ENCODE results near the gene ODAM. TPM values are rescaled to one million over a fixed set of nuclear protein-coding genes. Genes with fewer than 3 reads are reported as not detected.

The ODAM gene
- total RNA-seq, 1 experiment from 2014 or later, result 0.70 TPM

GRCh38 chr4:70153937-70154336 is 41.6 kb upstream of the ODAM start, which contains the start of gene PRR27:
TSS of gene PRR27 (plus strand) at chr4:70154237. CDS start at chr4:70154376, 139 bp downstream.
- POLR2A ChIA-PET (ENCODE audit: unreplicated experiment), result no interaction called here

GRCh38 chr4:70158576-70158975 is 36.9 kb upstream of the ODAM start:
- no peak for TF ChIP-seq CTCF (conservative IDR thresholded peaks at IDR 0.05)
- TF ChIP-seq EZH2 (IDR thresholded peaks at IDR 0.05; ENCODE audit: low read depth), result no peak
- no peaks in the 10 kb centered on the region for H3F3A ChIP-seq (ENCODE audit: insufficient read depth, low read depth)
- H3K27me3 ChIP-seq (ENCODE audit: insufficient read depth, low read depth), result no peaks in the 10 kb centered on the region
- no peak overlapping the region for H3K4me2 ChIP-seq
- H3K4me3 ChIP-seq, result no peak overlapping the region
- H3K9me2 ChIP-seq (ENCODE audit: insufficient read depth), result no peaks in the 10 kb centered on the region
- POLR2A ChIA-PET (ENCODE audit: unreplicated experiment), result no interaction called here
- no TSS peak for BruUV-seq (replicated peaks)
- no peaks in the 10 kb centered on the region for H3K4me1 ChIP-seq (replicated peaks; ENCODE audit: insufficient read depth)
- no peaks in the 10 kb centered on the region for H3K36me3 ChIP-seq (ENCODE audit: low read depth)
- intact Hi-C loops (cut with micrococcal nuclease; ENCODE audit: unreplicated experiment), result no loop called here
- CTCF ChIA-PET, result no interaction called here
- DNase-seq, result no peak
- no peaks in the 10 kb centered on the region for H3K9me3 ChIP-seq (ENCODE audit: insufficient read depth, low read depth)
- no peak overlapping the region for H2AFZ ChIP-seq
- no peaks in the 10 kb centered on the region for H3K79me2 ChIP-seq (ENCODE audit: low read depth)
- H4K20me1 ChIP-seq (ENCODE audit: insufficient read depth), result no peaks in the 10 kb centered on the region
- no peak overlapping the region for H3K27ac ChIP-seq

More at GRCh38 chr4:70153937-70154336, 41.6 kb upstream of the ODAM start, which contains the start of gene PRR27:
- Histone ChIP-seq H3K4me1 (replicated peaks; ENCODE audit: insufficient read depth) (no peaks in the 10 kb centered on the region), H3K4me3 (no peak within 1 kb of the TSS), H2AFZ (no peak within 1 kb of the TSS), H3K79me2 (ENCODE audit: low read depth) (no peaks in the 10 kb centered on the region), H4K20me1 (ENCODE audit: insufficient read depth) (no peaks in the 10 kb centered on the region), H3K4me2 (no peak within 1 kb of the TSS), H3F3A (ENCODE audit: insufficient read depth, low read depth) (no peaks in the 10 kb centered on the region), H3K36me3 (ENCODE audit: low read depth) (no peaks in the 10 kb centered on the region), H3K27me3 (ENCODE audit: insufficient read depth, low read depth) (no peaks in the 10 kb centered on the region), H3K9me3 (ENCODE audit: insufficient read depth, low read depth) (no peaks in the 10 kb centered on the region), H3K27ac (no peak within 1 kb of the TSS), H3K9me2 (ENCODE audit: insufficient read depth) (no peaks in the 10 kb centered on the region)
- TF ChIP-seq EZH2 (IDR thresholded peaks at IDR 0.05; ENCODE audit: low read depth), result no peak
- TF ChIP-seq CTCF (conservative IDR thresholded peaks at IDR 0.05), result no peak
- CTCF ChIA-PET, result no interaction called here
- intact Hi-C loops (cut with micrococcal nuclease; ENCODE audit: unreplicated experiment), result no loop called here
- BruUV-seq (replicated peaks), result no TSS peak
- DNase-seq, result no peak

- H2AFZ ChIP-seq, result no peak overlapping the region
- no peak for DNase-seq
- no peak overlapping the region for H3K4me3 ChIP-seq
- intact Hi-C loops (cut with micrococcal nuclease; ENCODE audit: unreplicated experiment), result no loop called here
- no peaks in the 10 kb centered on the region for H3K9me2 ChIP-seq (ENCODE audit: insufficient read depth)
- ChIA-PET CTCF (no interaction called here), POLR2A (ENCODE audit: unreplicated experiment) (interaction anchor here (0.5 kb wide), 1 partner anchor 1985 kb away, joined by 3 read pairs; no protein-coding TSS in a partner anchor)
- no peaks in the 10 kb centered on the region for H3K4me1 ChIP-seq (replicated peaks; ENCODE audit: insufficient read depth)
- no peaks in the 10 kb centered on the region for H3K27me3 ChIP-seq (ENCODE audit: insufficient read depth, low read depth)
- TF ChIP-seq CTCF (conservative IDR thresholded peaks at IDR 0.05), result no peak
- no peak for TF ChIP-seq EZH2 (IDR thresholded peaks at IDR 0.05; ENCODE audit: low read depth)
- H3K4me2 ChIP-seq, result no peak overlapping the region
- no peaks in the 10 kb centered on the region for H3F3A ChIP-seq (ENCODE audit: insufficient read depth, low read depth)
- no peaks in the 10 kb centered on the region for H4K20me1 ChIP-seq (ENCODE audit: insufficient read depth)
- BruUV-seq (replicated peaks), result no TSS peak
- H3K27ac ChIP-seq, result no peak overlapping the region
- H3K79me2 ChIP-seq (ENCODE audit: low read depth), result no peaks in the 10 kb centered on the region
- no peaks in the 10 kb centered on the region for H3K9me3 ChIP-seq (ENCODE audit: insufficient read depth, low read depth)
- H3K36me3 ChIP-seq (ENCODE audit: low read depth), result no peaks in the 10 kb centered on the region
These were observed 18.4 kb upstream of the ODAM start for GRCh38 chr4:70177090-70177489.

Data from PC-9 (cell line).